Measurements from ENCODE around the gene TAC4. TPM values are rescaled to one million over a fixed set of nuclear protein-coding genes. Genes with fewer than 3 reads are reported as not detected.

Gene TAC4
- polyA plus RNA-seq, 6 donors from 2014 or later = not detected

DNA sequence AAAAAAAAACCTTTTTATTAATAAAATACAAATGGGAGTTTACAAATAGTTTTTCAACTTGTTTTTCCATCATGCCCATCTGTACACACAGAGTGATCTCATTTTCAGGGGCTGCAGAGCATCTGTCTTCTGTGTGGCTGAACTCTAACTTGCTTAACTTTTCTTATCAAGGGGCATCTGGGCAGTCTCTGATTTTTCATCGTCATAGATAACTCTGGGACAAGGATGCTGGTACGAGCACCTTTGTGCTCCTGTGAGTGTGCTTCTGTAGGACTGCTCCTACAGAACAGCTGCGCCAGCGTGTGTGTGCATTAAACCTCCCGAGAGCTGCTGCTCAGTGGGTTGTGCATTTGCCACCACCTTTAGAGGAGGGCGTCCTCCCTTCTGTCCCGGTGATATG lies 34.6 kb upstream of the TAC4 start:
- H3K36me3 Mint-ChIP-seq = no peaks in the 10 kb centered on the region
- ATAC-seq (ENCODE audit: low read depth in 2 of 2) = no peak
- no peaks in the 10 kb centered on the region for H3K9me3 Mint-ChIP-seq
- H3K4me3 Mint-ChIP-seq = no peak overlapping the region
- peaks cover 25 to 82% (median 69%) of the 10 kb centered on the region in 3 donors for H3K27me3 Mint-ChIP-seq
- no peak for DNase-seq
- peak overlapping the region in 1 of 6 donors; percentile 51 for H3K27ac Mint-ChIP-seq
- H3K4me1 Mint-ChIP-seq = peaks cover 7 to 12% (median 8%) of the 10 kb centered on the region in 3 donors

DNA sequence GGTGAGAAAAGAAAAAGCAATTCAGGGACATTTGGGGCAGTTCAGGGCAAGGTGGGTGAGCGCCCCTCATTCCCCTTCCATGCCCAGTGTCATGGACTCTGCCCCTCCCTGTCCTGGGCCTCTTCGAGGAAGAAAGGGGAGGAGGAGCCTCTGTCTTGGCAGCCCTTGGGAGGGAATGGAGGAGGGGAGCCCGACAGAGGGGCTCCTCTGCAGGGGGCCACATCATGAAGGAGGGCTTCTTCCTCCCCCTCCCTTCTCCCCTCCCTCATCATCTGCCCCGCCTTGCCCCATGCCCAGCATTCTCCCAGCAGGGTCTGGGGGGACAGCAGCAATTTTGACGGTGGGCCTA lies 33.2 kb upstream of the TAC4 start:
- no peak for ATAC-seq (ENCODE audit: low read depth in 2 of 2)
- peak overlapping the region in 2 of 8 donors; percentile 29 to 47 for H3K4me3 Mint-ChIP-seq
- H3K27ac Mint-ChIP-seq = no peak overlapping the region
- peaks cover 6 to 12% (median 8%) of the 10 kb centered on the region in 3 donors for H3K4me1 Mint-ChIP-seq
- no peak for DNase-seq
- H3K9me3 Mint-ChIP-seq = no peaks in the 10 kb centered on the region
- peaks cover 30 to 78% (median 64%) of the 10 kb centered on the region in 3 donors for H3K27me3 Mint-ChIP-seq
- H3K36me3 Mint-ChIP-seq = no peaks in the 10 kb centered on the region

DNA sequence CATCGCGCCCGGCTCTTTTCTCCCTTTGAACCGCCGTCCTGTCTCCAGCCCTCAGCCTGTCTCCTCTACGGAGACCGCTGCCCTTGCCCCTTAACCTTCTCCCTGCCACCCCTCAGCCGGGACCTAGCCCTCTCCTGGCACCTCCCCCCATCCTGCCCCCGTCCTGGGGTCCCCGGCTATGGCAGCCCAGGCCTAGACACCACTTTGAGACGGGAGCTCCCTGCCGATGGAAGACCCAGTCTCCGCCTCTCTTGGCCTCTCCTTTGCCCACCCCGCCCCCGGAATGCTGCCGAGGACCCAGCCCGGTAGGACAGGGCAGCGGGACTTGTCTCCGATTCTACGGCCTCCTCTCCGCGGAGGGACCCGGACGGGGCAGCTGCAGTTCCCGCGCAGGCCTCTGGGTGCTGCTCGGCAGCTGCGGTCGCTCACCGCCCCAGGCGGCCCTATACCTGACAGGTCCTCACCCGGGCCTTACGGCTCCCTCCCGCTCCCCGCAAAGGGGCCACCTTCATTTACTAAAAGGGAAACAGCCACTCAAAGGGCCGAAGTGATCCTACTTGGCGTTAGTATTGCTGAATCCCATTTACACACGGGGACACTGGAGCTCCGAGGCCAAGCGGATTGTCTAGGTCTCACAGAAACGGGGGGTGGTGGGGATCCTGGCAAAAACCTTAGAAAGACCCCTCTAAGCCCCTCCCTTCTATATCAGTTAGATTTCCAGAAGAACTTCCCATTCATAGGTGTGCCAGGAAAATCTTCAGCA lies 32.6 kb upstream of the TAC4 start:
- Mint-ChIP-seq H3K36me3 (no peaks in the 10 kb centered on the region), H3K4me3 (peak overlapping the region in 4 of 8 donors; percentile 5 to 78 (median 38)), H3K9me3 (no peaks in the 10 kb centered on the region), H3K27me3 (peaks cover 30 to 78% (median 68%) of the 10 kb centered on the region in 3 donors), H3K4me1 (peaks cover 6 to 12% (median 8%) of the 10 kb centered on the region in 3 donors), H3K27ac (no peak overlapping the region)
- peak; percentile 93 to 96 for ATAC-seq (ENCODE audit: low read depth in 2 of 2)
- DNase-seq = peak; percentile 54

DNA sequence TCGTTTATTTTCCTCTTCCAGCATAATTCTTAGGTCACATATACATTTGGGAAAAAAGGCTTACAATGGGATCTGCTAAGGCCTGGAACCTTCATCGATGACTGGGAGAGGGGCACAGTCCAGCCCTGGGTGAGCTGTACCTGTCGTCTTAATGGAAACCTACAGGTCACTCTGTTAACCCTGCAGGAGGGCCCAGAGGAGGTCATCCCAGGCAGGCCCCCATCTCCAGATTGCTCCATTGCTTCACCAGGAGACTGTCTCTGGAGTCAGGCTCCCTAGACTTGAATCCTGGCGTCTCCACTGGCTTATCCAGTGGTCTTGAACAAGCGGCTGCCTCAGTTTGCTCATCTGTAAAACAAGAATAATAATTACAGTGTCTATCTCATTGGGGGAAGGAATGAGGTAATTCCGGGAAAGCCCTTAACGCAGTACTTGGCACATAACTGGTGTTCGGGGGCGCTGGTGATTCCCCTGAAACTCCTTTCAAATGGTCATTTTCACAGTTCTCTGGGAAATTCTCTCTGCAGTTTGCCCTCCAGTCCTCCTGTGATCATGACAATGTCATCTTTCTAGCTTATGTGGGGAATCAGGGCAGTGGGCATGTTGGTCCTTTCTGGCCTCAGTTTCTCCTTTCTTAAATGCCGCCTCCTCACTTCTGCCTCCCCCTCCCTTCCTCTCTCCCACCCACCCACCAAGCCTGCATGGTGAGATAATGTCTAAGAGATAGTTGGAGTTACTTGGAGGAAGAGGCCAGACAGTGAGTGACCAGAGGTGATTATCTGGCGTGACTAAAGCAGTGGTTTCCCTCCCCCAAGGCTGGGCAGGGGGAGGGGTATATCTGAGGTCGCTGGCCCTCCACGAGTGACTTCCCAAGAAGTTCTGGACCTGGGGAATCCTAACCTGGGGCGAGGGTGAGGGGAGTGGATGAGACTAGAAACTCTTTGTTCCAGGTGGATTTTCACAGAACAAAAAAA lies 31.3 kb upstream of the TAC4 start:
- no peak for ATAC-seq (ENCODE audit: low read depth in 2 of 2)
- peaks cover 23 to 77% (median 72%) of the 10 kb centered on the region in 3 donors for H3K27me3 Mint-ChIP-seq
- peaks cover 6 to 12% (median 8%) of the 10 kb centered on the region in 3 donors for H3K4me1 Mint-ChIP-seq
- no peak for DNase-seq
- H3K27ac Mint-ChIP-seq = no peak overlapping the region
- H3K9me3 Mint-ChIP-seq = no peaks in the 10 kb centered on the region
- no peak overlapping the region for H3K4me3 Mint-ChIP-seq
- no peaks in the 10 kb centered on the region for H3K36me3 Mint-ChIP-seq

DNA sequence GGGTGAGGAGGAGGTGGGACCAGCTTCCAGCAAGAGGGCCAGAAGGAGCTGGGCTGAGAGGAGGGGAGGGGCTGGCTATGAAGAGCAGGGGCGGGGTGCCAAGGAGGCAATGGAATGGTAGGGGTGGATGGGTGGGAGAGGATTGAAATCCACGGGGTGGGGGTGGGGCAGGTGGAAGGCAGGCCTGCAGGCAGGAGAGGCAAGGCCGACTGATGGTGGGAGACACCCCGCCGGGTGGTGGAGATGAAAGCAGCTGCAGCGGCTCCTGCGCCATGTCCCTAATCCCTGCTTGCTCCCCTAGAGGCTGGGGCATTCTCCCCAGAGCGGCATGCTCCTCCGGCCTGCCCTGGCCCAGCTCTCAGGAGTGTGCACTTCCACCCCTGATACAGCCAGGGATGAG lies 27.8 kb upstream of the TAC4 start:
- no peak overlapping the region for H3K27ac Mint-ChIP-seq
- peaks cover 6 to 10% (median 9%) of the 10 kb centered on the region in 3 donors for H3K4me1 Mint-ChIP-seq
- H3K36me3 Mint-ChIP-seq = no peaks in the 10 kb centered on the region
- H3K9me3 Mint-ChIP-seq = no peaks in the 10 kb centered on the region
- peaks cover 19 to 57% (median 44%) of the 10 kb centered on the region in 3 donors for H3K27me3 Mint-ChIP-seq
- DNase-seq = no peak
- ATAC-seq (ENCODE audit: low read depth in 2 of 2) = no peak
- H3K4me3 Mint-ChIP-seq = peak overlapping the region in 1 of 8 donors; percentile 25

DNA sequence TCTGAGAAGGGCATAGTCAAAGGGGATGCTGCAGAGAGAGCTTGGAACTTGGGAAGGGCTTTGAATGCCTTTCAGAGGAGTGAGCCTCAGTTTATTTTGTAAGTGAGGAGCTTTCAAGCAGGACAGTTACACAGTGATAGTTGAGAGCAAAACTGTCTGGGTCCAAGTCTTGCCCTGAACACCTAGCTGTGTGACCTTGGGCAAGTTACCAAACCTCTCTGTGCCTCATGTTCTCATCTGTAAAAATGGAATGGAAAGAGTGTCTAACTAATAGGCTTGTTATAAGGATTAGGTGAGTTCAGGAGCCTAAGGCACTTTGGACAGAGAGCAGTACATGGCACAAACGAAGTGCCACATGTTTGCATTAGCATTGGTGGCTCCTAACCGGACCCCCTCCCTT lies 27.0 kb upstream of the TAC4 start:
- Mint-ChIP-seq H3K27ac (peak overlapping the region in 1 of 6 donors; percentile 39), H3K9me3 (no peaks in the 10 kb centered on the region), H3K4me1 (peaks cover 0 to 4% (median 2%) of the 10 kb centered on the region in 3 donors), H3K4me3 (no peak overlapping the region), H3K27me3 (peaks cover 19 to 57% (median 44%) of the 10 kb centered on the region in 3 donors), H3K36me3 (no peaks in the 10 kb centered on the region)
- ATAC-seq (ENCODE audit: low read depth in 2 of 2) (no peak), DNase-seq (no peak)

DNA sequence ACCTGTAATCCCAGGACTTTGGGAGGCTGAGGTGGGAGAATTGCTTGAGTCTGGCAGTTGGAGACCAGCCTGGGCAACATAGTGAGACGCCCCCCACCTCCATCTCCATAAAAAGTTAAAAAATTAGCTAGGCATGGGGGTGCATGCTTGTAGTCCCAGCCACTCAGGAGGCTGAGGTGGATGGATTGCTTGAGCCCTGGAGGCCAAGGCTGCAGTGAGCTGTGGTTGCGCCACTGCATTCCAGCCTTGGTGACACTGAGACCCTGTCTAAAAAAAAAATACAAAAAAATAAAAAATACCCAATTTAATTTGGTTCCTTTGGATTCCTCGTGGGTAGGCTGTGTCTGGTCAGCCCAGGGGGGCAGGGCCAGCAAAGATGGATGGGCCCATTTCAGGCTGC lies 26.1 kb upstream of the TAC4 start:
- no peak overlapping the region for H3K4me3 Mint-ChIP-seq
- H3K36me3 Mint-ChIP-seq = no peaks in the 10 kb centered on the region
- H3K9me3 Mint-ChIP-seq = no peaks in the 10 kb centered on the region
- H3K4me1 Mint-ChIP-seq = peaks cover 0 to 4% (median 0%) of the 10 kb centered on the region in 3 donors
- peaks cover 9 to 48% (median 38%) of the 10 kb centered on the region in 3 donors for H3K27me3 Mint-ChIP-seq
- DNase-seq (no peak), ATAC-seq (ENCODE audit: low read depth in 2 of 2) (no peak)
- H3K27ac Mint-ChIP-seq = peak overlapping the region in 1 of 6 donors; percentile 39

DNA sequence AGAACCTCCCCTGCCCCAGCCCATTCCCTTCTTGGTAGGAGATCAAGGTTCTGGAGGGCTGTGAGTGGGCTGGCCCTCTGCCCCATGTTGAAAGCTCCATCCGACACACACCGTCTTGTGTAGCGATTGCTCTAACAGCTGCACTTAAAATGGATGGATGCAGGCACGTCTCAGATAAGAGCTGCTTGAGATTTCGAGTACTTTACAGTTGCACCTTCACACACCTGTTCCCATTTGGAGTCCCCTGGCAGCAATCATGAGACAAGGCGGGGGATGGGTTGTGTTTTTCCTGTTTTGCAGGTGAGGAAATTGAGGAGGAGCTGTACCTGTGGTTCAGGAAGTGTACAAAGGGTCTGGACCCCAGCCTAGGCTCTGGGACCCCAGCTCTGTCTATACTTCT lies 25.6 kb upstream of the TAC4 start:
- DNase-seq (no peak), ATAC-seq (ENCODE audit: low read depth in 2 of 2) (no peak)
- Mint-ChIP-seq H3K4me3 (no peak overlapping the region), H3K4me1 (peaks cover 0 to 4% (median 0%) of the 10 kb centered on the region in 3 donors), H3K27ac (peak overlapping the region in 1 of 6 donors; percentile 39), H3K27me3 (peaks cover 11 to 50% (median 42%) of the 10 kb centered on the region in 3 donors), H3K9me3 (no peaks in the 10 kb centered on the region), H3K36me3 (no peaks in the 10 kb centered on the region)

DNA sequence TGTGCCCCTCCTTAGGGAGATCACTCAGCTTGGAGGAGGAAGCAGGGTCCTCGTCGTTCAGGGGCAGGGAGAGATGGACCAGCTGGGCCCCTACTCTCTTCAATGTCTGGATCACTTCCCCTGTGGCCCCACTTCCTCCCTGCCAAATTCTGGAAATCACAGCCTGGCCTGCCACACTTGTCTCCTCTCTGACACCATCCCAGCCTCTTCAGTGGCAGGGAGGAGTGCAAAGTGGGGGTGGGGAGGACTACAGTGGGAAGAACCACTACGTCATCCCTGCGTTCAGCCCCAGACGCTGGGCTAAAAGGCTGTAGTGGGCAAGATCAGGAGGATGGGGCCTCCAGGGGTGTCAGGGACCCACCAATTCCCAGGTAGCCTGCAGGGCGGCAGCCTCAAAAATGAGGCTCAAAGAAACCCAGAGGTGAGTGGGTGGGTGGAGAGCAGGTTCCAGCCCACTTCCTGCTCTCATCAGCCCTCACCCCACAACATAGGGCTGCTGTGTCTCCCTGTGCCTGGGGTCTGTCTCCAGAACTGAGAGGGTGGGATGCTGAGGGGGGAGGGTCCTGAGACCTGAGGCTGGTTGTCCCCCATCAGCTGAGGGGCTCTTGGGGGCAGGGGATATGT lies 25.0 kb upstream of the TAC4 start:
- no peak overlapping the region for H3K4me3 Mint-ChIP-seq
- H3K4me1 Mint-ChIP-seq = peaks cover 0 to 4% (median 0%) of the 10 kb centered on the region in 3 donors
- DNase-seq (no peak), ATAC-seq (ENCODE audit: low read depth in 2 of 2) (no peak)
- no peak overlapping the region for H3K27ac Mint-ChIP-seq
- H3K9me3 Mint-ChIP-seq = no peaks in the 10 kb centered on the region
- peaks cover 12 to 52% (median 41%) of the 10 kb centered on the region in 3 donors for H3K27me3 Mint-ChIP-seq
- H3K36me3 Mint-ChIP-seq = no peaks in the 10 kb centered on the region

DNA sequence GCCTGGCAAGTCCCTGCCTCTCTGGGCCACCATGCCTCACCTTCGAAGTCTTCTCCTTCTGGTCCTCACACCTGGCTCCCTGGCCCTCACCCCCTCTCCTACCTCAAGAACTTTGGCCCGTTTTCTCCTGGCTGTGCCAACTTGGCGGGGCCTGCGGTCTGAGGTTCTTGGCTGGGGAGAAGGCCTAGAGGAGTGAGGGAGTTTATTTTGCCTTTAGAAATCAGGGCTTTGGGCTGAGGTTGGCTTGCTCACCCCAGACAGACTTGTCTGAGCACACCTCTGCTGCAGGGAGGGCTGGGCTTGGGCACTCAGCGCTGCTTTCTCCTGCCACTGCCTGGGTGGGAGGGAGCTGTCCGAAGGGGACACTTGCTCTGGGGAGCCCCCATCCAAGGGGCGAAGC lies 23.3 kb upstream of the TAC4 start:
- no peak for ATAC-seq (ENCODE audit: low read depth in 2 of 2)
- DNase-seq = no peak
- no peak overlapping the region for H3K4me3 Mint-ChIP-seq
- no peak overlapping the region for H3K27ac Mint-ChIP-seq
- peaks cover 13 to 54% (median 46%) of the 10 kb centered on the region in 3 donors for H3K27me3 Mint-ChIP-seq
- peaks cover 0 to 4% (median 0%) of the 10 kb centered on the region in 3 donors for H3K4me1 Mint-ChIP-seq
- no peaks in the 10 kb centered on the region for H3K36me3 Mint-ChIP-seq
- H3K9me3 Mint-ChIP-seq = no peaks in the 10 kb centered on the region

DNA sequence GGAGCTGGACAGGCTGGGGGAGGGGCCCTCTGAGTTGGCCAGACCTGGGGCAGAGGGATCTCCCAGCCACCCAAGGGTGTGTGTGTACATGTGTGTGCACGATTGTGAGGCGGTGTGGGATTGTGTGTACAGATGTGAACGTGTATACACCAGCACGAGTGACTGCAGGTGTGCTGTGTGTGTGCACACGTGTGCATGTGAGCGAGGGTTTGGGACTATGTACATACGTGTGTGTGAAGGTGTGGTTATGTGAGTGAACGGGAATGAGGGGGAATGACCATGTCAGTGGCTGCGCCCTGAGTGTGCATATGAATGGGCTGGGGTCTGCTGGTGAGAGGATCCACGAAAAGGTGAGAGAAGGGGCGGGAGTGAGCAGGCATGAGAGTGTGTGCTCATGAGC lies 22.4 kb upstream of the TAC4 start:
- no peaks in the 10 kb centered on the region for H3K36me3 Mint-ChIP-seq
- H3K9me3 Mint-ChIP-seq = no peaks in the 10 kb centered on the region
- DNase-seq (no peak), ATAC-seq (ENCODE audit: low read depth in 2 of 2) (no peak)
- peaks cover 0 to 4% (median 0%) of the 10 kb centered on the region in 3 donors for H3K4me1 Mint-ChIP-seq
- no peak overlapping the region for H3K4me3 Mint-ChIP-seq
- peaks cover 13 to 46% (median 40%) of the 10 kb centered on the region in 3 donors for H3K27me3 Mint-ChIP-seq
- peak overlapping the region in 2 of 6 donors; percentile 40 to 47 for H3K27ac Mint-ChIP-seq

DNA sequence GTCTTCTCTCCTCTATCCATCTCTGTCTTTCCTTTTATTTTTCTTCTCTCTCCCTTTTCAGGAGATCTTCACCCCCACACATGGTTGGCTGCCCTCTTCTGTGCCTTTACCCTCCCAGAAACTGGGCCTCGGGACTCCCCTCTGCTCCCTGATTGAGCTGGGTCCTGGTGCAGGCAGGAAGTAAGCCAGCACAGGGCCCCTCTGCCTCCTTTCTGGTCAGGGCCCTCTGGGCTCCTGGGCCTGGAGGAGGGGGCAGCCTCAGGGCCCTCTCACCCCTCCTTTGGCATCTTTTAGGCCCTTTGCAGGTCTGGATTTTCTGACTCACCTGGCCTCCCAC lies 21.1 kb upstream of the TAC4 start:
- H3K4me1 Mint-ChIP-seq = peaks cover 0 to 4% (median 0%) of the 10 kb centered on the region in 3 donors
- H3K27me3 Mint-ChIP-seq = peaks cover 18 to 44% (median 40%) of the 10 kb centered on the region in 3 donors
- no peaks in the 10 kb centered on the region for H3K9me3 Mint-ChIP-seq
- DNase-seq = no peak
- H3K27ac Mint-ChIP-seq = peak overlapping the region in 1 of 6 donors; percentile 93
- H3K4me3 Mint-ChIP-seq = no peak overlapping the region
- H3K36me3 Mint-ChIP-seq = no peaks in the 10 kb centered on the region
- ATAC-seq (ENCODE audit: low read depth in 2 of 2) = no peak

DNA sequence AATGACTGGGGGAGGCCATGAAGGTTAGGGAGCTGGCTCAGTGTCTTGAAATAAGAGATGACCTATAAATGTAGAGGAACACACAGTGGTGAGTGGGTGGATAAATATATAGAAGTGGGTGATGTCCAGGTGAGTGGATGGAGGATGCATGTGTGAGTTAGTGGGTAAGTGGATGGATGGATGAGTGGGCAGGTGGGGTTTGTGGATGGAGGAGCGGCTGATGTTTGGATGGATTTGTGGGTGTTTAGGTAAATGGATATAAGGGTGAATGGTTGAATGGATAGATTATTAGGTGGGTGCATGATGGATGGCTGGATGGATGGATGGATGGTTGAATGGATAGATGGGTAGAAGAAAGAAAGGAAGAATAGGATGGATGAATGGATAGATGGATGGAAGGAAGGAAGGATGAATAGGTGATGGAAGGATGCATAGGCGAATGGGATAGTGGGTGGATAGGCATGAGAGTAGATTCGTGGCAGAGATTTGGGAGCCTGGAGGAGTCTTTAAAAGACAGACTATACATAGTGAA lies 19.1 kb upstream of the TAC4 start:
- no peaks in the 10 kb centered on the region for H3K9me3 Mint-ChIP-seq
- H3K27me3 Mint-ChIP-seq = peaks cover 21 to 48% (median 48%) of the 10 kb centered on the region in 3 donors
- ATAC-seq (ENCODE audit: low read depth in 2 of 2) = no peak
- peak overlapping the region in 2 of 6 donors; percentile 46 to 68 for H3K27ac Mint-ChIP-seq
- no peaks in the 10 kb centered on the region for H3K36me3 Mint-ChIP-seq
- H3K4me3 Mint-ChIP-seq = no peak overlapping the region
- no peaks in the 10 kb centered on the region for H3K4me1 Mint-ChIP-seq
- no peak for DNase-seq
